ENCODE results near the gene NRAS.
A peak's percentile ranks its signal among the peaks of the same experiment; 100 is the strongest.
"Not testable (repeated sequence)": the region's sequence is repeated elsewhere in the genome, so short reads cannot be mapped to it uniquely, and the experiment has no call there.

NRAS gene

DNA sequence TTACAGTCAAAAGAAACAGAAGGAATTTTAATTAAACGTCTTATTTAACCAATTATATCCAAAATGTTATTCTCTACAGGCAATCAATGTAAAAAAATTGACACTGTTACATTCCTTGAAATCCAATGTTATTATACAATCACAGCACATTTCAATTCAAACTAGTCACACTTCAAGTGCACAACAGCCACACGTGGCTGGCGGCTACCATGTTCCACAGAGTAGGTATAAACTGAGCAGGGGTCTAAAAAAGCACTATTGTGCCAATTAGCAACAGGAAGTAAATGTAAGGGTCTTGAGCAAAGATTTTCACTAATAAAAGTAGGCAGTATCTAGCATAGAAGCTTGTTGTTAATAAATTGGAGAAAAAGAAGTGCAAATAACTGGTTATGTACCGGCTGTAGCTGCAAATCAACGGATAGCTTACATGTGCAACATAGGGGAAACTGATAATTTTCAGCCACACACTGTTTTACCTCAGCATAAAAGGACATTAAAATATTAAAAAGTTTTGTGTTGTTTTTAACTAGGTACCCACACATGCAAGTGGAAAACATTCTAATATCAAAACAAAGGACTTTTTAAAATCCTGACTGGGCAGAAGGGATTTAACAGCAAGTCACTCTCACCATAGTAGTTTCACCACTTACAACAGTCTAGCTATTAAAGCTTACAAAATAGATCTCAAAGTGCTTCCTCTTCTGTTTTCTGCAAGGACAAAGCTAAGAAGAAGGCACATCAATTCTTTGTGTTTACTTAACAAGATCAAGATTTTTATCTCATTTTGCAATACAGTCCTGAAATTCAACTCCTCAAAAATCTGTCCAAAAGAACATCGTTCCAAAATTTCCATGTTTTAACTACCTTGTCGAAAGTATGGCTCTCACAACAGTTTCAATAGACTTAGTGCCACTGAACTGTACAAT, 38.7 kb upstream of the NRAS start:
- peaks cover 53% of the 10 kb centered on the region for H3K4me1 ChIP-seq (ENCODE audit: insufficient read depth, low read length)
- no peak overlapping the region for H2AFZ ChIP-seq (ENCODE audit: low read depth, low read length)
- DNase-seq (no peak), ATAC-seq (ENCODE audit: insufficient read depth, low read depth) (no peak)
- peaks cover 33% of the 10 kb centered on the region for H3K36me3 ChIP-seq (ENCODE audit: insufficient read depth, low read length)
- H3K4me3 ChIP-seq (ENCODE audit: low read depth in 1 of 2, low read length in 2 of 2), result peak overlapping the region in 1 of 2 experiments; percentile 94; a peak in 2 of 4 replicates
- peak overlapping the region; percentile 99; the same call in 1 of the 2 replicates for H3K9ac ChIP-seq (ENCODE audit: low read depth, low read length)
- H4K20me1 ChIP-seq (ENCODE audit: insufficient read depth, low read length), result peaks cover 70% of the 10 kb centered on the region
- H3K9me3 ChIP-seq (ENCODE audit: insufficient read depth, low read length, severe bottlenecking), result no peaks in the 10 kb centered on the region
- peaks cover 76% of the 10 kb centered on the region for H3K79me2 ChIP-seq (ENCODE audit: insufficient read depth, low read length)
- peak overlapping the region; percentile 86 for H3K4me2 ChIP-seq (ENCODE audit: insufficient read depth, low read length)
- no peak for TF ChIP-seq EZH2 (IDR thresholded peaks at IDR 0.05; ENCODE audit: borderline replicate concordance, low read depth, low read length, severe bottlenecking)
- TF ChIP-seq, protein P1, sequence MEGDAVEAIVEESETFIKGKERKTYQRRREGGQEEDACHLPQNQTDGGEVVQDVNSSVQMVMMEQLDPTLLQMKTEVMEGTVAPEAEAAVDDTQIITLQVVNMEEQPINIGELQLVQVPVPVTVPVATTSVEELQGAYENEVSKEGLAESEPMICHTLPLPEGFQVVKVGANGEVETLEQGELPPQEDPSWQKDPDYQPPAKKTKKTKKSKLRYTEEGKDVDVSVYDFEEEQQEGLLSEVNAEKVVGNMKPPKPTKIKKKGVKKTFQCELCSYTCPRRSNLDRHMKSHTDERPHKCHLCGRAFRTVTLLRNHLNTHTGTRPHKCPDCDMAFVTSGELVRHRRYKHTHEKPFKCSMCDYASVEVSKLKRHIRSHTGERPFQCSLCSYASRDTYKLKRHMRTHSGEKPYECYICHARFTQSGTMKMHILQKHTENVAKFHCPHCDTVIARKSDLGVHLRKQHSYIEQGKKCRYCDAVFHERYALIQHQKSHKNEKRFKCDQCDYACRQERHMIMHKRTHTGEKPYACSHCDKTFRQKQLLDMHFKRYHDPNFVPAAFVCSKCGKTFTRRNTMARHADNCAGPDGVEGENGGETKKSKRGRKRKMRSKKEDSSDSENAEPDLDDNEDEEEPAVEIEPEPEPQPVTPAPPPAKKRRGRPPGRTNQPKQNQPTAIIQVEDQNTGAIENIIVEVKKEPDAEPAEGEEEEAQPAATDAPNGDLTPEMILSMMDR (IDR thresholded peaks at IDR 0.05; ENCODE audit: borderline replicate concordance, extremely low read depth, low read length, poor library complexity, severe bottlenecking), result no peak
- no peak overlapping the region for H3K27ac ChIP-seq (ENCODE audit: low read length)
- H3K27me3 ChIP-seq (ENCODE audit: insufficient read depth, low read length, poor library complexity), result no peaks in the 10 kb centered on the region

DNA sequence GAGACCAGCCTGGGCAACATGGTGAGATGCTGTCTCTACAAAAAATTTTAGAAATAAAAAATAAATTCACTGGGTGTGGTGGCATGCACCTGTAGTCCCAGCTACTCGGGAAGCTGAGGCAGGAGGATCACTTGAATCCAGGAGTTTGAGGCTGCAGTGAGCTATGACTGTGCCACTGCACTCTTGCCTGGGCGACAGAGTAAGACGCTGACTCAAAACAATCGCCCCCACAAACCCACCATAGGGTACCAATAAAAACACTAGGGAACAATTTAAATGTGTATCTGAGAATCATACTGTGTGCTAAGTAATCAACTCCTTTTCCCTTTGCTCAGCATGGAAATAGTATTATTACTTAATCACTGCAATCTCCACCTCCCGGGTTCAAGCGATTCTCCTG, 37.1 kb upstream of the NRAS start:
- H3K4me3 ChIP-seq (ENCODE audit: low read depth in 1 of 2, low read length in 2 of 2); H3K27me3 ChIP-seq (ENCODE audit: insufficient read depth, low read length, poor library complexity); DNase-seq; H3K27ac ChIP-seq (ENCODE audit: low read length); H2AFZ ChIP-seq (ENCODE audit: low read depth, low read length); H3K9ac ChIP-seq (ENCODE audit: low read depth, low read length); ATAC-seq (ENCODE audit: insufficient read depth, low read depth); H3K9me3 ChIP-seq (ENCODE audit: insufficient read depth, low read length, severe bottlenecking): not testable (repeated sequence)
- Histone ChIP-seq H4K20me1 (ENCODE audit: insufficient read depth, low read length) (peaks cover 86% of the 10 kb centered on the region), H3K4me2 (ENCODE audit: insufficient read depth, low read length) (peak overlapping the region; percentile 86), H3K36me3 (ENCODE audit: insufficient read depth, low read length) (peaks cover 48% of the 10 kb centered on the region), H3K79me2 (ENCODE audit: insufficient read depth, low read length) (peaks cover 92% of the 10 kb centered on the region), H3K4me1 (ENCODE audit: insufficient read depth, low read length) (peaks cover 55% of the 10 kb centered on the region)

DNA sequence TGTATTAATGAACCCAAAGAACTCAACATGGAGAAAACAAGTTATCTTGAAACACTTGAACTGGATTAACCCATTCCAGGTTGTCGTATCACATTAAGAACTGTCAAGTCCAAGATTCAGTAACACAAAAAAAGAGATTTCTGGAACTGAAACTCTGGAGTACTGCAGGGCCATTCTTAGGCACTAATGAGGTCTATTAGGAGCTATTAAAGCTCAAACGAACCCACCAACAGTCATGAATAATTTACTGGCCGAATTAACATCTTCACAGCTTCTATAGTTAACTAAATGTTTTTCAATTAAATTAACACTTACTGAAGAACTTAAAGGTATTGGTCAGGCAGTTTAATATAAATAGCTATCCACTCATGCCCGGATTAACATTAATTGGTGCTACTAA, 36.6 kb upstream of the NRAS start:
- no peak for DNase-seq
- Histone ChIP-seq H3K4me1 (ENCODE audit: insufficient read depth, low read length) (peaks cover 49% of the 10 kb centered on the region), H3K9ac (ENCODE audit: low read depth, low read length) (no peak overlapping the region), H3K27ac (ENCODE audit: low read length) (no peak overlapping the region), H3K36me3 (ENCODE audit: insufficient read depth, low read length) (peaks cover 54% of the 10 kb centered on the region), H3K27me3 (ENCODE audit: insufficient read depth, low read length, poor library complexity) (no peaks in the 10 kb centered on the region), H3K4me2 (ENCODE audit: insufficient read depth, low read length) (peak overlapping the region; percentile 10), H2AFZ (ENCODE audit: low read depth, low read length) (no peak overlapping the region), H3K9me3 (ENCODE audit: insufficient read depth, low read length, severe bottlenecking) (no peaks in the 10 kb centered on the region), H3K79me2 (ENCODE audit: insufficient read depth, low read length) (peaks cover 97% of the 10 kb centered on the region), H3K4me3 (ENCODE audit: low read depth in 1 of 2, low read length in 2 of 2) (no peak overlapping the region), H4K20me1 (ENCODE audit: insufficient read depth, low read length) (peaks cover 91% of the 10 kb centered on the region)
- TF ChIP-seq EZH2 (IDR thresholded peaks at IDR 0.05; ENCODE audit: borderline replicate concordance, low read depth, low read length, severe bottlenecking), result no peak
- TF ChIP-seq, protein P1 (IDR thresholded peaks at IDR 0.05; ENCODE audit: borderline replicate concordance, extremely low read depth, low read length, poor library complexity, severe bottlenecking), result no peak
- ATAC-seq (ENCODE audit: insufficient read depth, low read depth), result no peak

DNA sequence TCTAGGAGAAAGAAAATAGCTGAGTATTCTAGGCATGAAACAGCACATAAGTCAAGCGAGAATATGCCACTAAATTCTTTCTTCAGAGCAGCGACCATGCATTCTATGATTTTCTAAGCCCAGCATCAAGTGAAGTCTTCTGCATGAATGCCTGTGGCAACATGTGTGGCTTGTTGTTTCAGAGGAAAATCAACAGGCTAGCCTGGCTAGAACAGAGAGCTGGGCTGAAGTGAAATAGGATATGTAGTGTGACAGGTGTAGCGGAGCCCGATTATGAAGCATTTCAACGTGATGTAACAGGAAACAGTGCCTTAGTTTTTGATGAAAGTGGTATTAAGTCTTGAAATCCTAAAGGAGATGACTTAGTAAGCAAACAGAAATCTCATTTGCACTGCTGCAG, 34.2 kb upstream of the NRAS start:
- H3K4me2 ChIP-seq (ENCODE audit: insufficient read depth, low read length), result peak overlapping the region; percentile 35; the same call in 1 of the 2 replicates
- peaks cover 65% of the 10 kb centered on the region for H3K36me3 ChIP-seq (ENCODE audit: insufficient read depth, low read length)
- no peaks in the 10 kb centered on the region for H3K9me3 ChIP-seq (ENCODE audit: insufficient read depth, low read length, severe bottlenecking)
- H4K20me1 ChIP-seq (ENCODE audit: insufficient read depth, low read length), result peaks cover 96% of the 10 kb centered on the region
- peaks cover 37% of the 10 kb centered on the region for H3K4me1 ChIP-seq (ENCODE audit: insufficient read depth, low read length)
- H2AFZ ChIP-seq (ENCODE audit: low read depth, low read length), result no peak overlapping the region
- DNase-seq (no peak), ATAC-seq (ENCODE audit: insufficient read depth, low read depth) (no peak)
- TF ChIP-seq EZH2 (IDR thresholded peaks at IDR 0.05; ENCODE audit: borderline replicate concordance, low read depth, low read length, severe bottlenecking), result no peak
- TF ChIP-seq, protein P1 (IDR thresholded peaks at IDR 0.05; ENCODE audit: borderline replicate concordance, extremely low read depth, low read length, poor library complexity, severe bottlenecking), result no peak
- peaks cover 100% of the 10 kb centered on the region for H3K79me2 ChIP-seq (ENCODE audit: insufficient read depth, low read length)
- no peak overlapping the region for H3K27ac ChIP-seq (ENCODE audit: low read length)
- H3K9ac ChIP-seq (ENCODE audit: low read depth, low read length), result no peak overlapping the region
- H3K27me3 ChIP-seq (ENCODE audit: insufficient read depth, low read length, poor library complexity), result no peaks in the 10 kb centered on the region
- no peak overlapping the region for H3K4me3 ChIP-seq (ENCODE audit: low read depth in 1 of 2, low read length in 2 of 2)

All from DND-41 (cell line).